ENCODE data around the gene CEP112. TPM values are rescaled to one million over a fixed set of nuclear protein-coding genes. Genes with fewer than 3 reads are reported as not detected.
A peak's percentile ranks its signal among the peaks of the same experiment; 100 is the strongest.

The CEP112 gene
- total RNA-seq, 6 experiments from 2014 or later = 5.3 to 7.7 (median 6.9) TPM

DNA sequence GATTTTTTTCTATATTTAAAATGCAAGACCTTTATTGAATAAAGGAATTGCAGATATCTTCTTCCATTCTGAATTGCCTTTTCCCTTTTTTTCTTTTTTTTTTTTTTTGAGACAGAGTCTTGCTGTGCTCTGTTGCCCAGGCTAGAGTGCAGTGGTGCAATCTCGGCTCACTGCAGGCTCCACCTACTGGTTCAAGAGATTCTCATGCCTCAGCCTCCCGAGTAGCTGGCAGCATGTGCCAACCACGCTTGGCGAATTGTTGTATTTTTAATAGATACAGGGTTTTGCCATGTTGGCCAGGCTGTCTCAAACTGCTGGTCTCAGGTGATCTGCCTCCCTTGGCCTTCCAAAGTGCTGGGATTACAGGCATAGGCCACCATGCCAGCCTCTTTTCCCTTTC lies 151.5 kb downstream of the CEP112 start:
- H3K27ac Mint-ChIP-seq = no peak overlapping the region
- H3K27me3 Mint-ChIP-seq (ENCODE audit: insufficient read depth) = no peaks in the 10 kb centered on the region

DNA sequence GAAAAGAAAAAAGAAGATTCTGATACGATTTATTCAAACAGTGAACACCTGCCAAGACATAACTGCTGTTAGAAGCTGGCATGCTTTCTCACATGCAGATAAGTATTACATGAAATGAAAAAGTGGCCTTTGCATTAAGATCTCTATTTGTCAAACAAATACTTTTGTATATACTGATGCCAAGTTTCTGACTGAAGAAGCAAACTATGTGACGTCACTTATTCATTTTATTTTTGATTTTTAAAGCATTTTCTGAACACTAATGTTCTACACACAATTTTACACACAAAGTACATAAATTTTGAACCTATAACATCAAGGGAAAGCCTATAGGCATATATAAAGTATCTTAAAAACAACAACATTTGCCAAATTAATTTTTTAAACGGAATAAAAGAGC lies 153.8 kb downstream of the CEP112 start:
- TF ChIP-seq, protein P1, sequence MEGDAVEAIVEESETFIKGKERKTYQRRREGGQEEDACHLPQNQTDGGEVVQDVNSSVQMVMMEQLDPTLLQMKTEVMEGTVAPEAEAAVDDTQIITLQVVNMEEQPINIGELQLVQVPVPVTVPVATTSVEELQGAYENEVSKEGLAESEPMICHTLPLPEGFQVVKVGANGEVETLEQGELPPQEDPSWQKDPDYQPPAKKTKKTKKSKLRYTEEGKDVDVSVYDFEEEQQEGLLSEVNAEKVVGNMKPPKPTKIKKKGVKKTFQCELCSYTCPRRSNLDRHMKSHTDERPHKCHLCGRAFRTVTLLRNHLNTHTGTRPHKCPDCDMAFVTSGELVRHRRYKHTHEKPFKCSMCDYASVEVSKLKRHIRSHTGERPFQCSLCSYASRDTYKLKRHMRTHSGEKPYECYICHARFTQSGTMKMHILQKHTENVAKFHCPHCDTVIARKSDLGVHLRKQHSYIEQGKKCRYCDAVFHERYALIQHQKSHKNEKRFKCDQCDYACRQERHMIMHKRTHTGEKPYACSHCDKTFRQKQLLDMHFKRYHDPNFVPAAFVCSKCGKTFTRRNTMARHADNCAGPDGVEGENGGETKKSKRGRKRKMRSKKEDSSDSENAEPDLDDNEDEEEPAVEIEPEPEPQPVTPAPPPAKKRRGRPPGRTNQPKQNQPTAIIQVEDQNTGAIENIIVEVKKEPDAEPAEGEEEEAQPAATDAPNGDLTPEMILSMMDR (IDR thresholded peaks at IDR 0.05) = no peak
- H3K36me3 Mint-ChIP-seq (ENCODE audit: low read depth) = no peaks in the 10 kb centered on the region
- no peaks in the 10 kb centered on the region; the same call in 1 of the 2 replicates for H3K27me3 Mint-ChIP-seq (ENCODE audit: insufficient read depth)
- no peak for DNase-seq
- H3K4me3 Mint-ChIP-seq = no peak overlapping the region
- H3K4me1 Mint-ChIP-seq (ENCODE audit: low read depth) = no peaks in the 10 kb centered on the region
- H3K9me3 Mint-ChIP-seq = no peaks in the 10 kb centered on the region
- no peak overlapping the region for H3K27ac Mint-ChIP-seq

More for the DNA sequence above, 151.5 kb downstream of the CEP112 start:
- no peak for DNase-seq
- no peaks in the 10 kb centered on the region for H3K4me1 Mint-ChIP-seq (ENCODE audit: low read depth)
- H3K4me3 Mint-ChIP-seq = no peak overlapping the region
- TF ChIP-seq, protein P1 (IDR thresholded peaks at IDR 0.05) = no peak
- no peaks in the 10 kb centered on the region for H3K9me3 Mint-ChIP-seq
- H3K36me3 Mint-ChIP-seq (ENCODE audit: low read depth) = no peaks in the 10 kb centered on the region

GRCh38 chr17:66037221-66037620 lies 154.7 kb downstream of the CEP112 start:
- H3K27me3 Mint-ChIP-seq (ENCODE audit: insufficient read depth) = no peaks in the 10 kb centered on the region; the same call in 1 of the 2 replicates
- H3K9me3 Mint-ChIP-seq = no peaks in the 10 kb centered on the region
- no peak overlapping the region for H3K4me3 Mint-ChIP-seq
- no peak overlapping the region for H3K27ac Mint-ChIP-seq
- TF ChIP-seq, protein P1 (IDR thresholded peaks at IDR 0.05) = no peak
- peaks cover 6% of the 10 kb centered on the region; the same call in 1 of the 2 replicates for H3K4me1 Mint-ChIP-seq (ENCODE audit: low read depth)
- no peaks in the 10 kb centered on the region for H3K36me3 Mint-ChIP-seq (ENCODE audit: low read depth)
- DNase-seq = no peak

DNA sequence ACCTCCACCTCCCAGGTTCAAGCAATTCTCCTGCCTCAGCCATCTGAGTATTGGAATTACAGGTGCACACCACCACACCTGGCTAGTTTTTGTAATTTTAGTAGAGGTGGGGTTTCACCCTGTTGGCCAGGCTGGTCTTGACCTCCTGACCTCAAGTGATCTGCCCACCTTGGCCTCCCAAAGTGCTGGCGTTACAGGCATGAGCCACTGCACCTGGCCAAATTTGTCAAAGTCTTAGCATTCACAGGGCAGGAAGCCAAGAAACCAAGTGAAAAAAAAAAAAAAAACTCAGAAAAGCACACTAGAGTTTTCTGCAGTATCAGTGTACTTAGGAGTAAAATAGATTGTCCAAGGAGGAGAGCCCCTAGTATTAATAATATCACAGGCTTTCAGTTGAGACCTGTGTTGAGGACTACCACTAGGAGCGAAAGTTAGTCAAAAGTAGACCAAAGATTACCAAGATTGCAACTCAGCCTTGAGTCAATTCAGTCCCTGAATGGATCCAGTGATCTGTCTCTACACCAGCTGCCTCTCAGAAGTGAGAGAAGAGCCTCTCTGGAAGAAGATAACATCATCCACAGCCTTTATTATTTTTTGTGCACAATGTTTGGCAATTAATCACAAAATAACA lies 159.7 kb downstream of the CEP112 start:
- Mint-ChIP-seq H3K27ac (no peak overlapping the region), H3K9me3 (no peaks in the 10 kb centered on the region), H3K36me3 (ENCODE audit: low read depth) (no peaks in the 10 kb centered on the region), H3K4me3 (no peak overlapping the region), H3K27me3 (ENCODE audit: insufficient read depth) (no peaks in the 10 kb centered on the region; the same call in 1 of the 2 replicates), H3K4me1 (ENCODE audit: low read depth) (peaks cover 6% of the 10 kb centered on the region; the same call in 1 of the 2 replicates)
- TF ChIP-seq, protein P1 (IDR thresholded peaks at IDR 0.05) = no peak
- DNase-seq = no peak

DNA sequence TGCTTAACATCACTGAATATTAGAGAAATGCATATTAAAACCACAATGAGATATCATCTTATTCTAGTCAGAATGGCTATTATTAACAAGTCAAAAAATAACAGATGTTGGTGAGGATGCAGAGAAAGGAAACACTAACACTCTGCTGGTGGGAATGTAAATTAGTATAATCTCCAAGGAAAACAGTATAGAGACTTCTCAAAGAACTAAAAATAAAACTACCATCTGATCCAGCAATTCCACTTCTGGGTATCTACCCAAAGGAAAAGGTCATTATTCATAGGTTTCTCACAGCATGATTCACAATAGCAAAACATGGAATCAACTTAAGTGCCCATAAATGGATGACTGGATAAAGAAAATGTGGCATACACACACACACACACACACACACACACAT lies 166.4 kb downstream of the CEP112 start:
- H3K4me1 Mint-ChIP-seq (ENCODE audit: low read depth) = peaks cover 11% of the 10 kb centered on the region
- peaks cover 18% of the 10 kb centered on the region for H3K9me3 Mint-ChIP-seq
- H3K27ac Mint-ChIP-seq = no peak overlapping the region
- no peaks in the 10 kb centered on the region; the same call in 1 of the 2 replicates for H3K27me3 Mint-ChIP-seq (ENCODE audit: insufficient read depth)
- H3K36me3 Mint-ChIP-seq (ENCODE audit: low read depth) = peaks cover 36% of the 10 kb centered on the region
- peak; percentile 35 for DNase-seq
- TF ChIP-seq, protein P1 (IDR thresholded peaks at IDR 0.05) = no peak
- no peak overlapping the region for H3K4me3 Mint-ChIP-seq

All from HFFc6 (cell line).